Stomach (tissue), 9 donors: ENCODE results near the gene PPM1F. TPM values are rescaled to one million over a fixed set of nuclear protein-coding genes. Genes with fewer than 3 reads are reported as not detected.
A peak's percentile ranks its signal among the peaks of the same experiment; 100 is the strongest.

Source experiments
- DNase-seq, 2 donors: peaks; one replicate each; pipeline versions ENCODE4 v3.0.0 to v3.0.0-alpha.2; 2013 to 2019
- H3K27ac ChIP-seq, 5 donors: fragments of 200-600 bp in 4 of 5; sonication (generic) in 4 of 5; one replicate each; pipeline ENCODE4 v1.5.1; 2013 to 2019; ENCODE audit warnings: mild to moderate bottlenecking in 1 of 5, moderate library complexity in 1 of 5
- H3K27me3 ChIP-seq, 3 donors: fragments of 200-600 bp; sonication (generic); one replicate each; pipeline ENCODE4 v1.5.1; 2017 to 2019; ENCODE audit warnings: mixed run types in 1 of 3
- H3K36me3 ChIP-seq, 4 donors: fragments of 200-600 bp; sonication (generic); 1 replicate in 3 of 4; 2 replicates in 1 of 4; pipeline ENCODE4 v1.5.1; 2016 to 2019
- H3K4me1 ChIP-seq, 4 donors: fragments of 200-600 bp; sonication (generic); one replicate each; pipeline ENCODE4 v1.5.1; 2016 to 2019
- H3K4me3 ChIP-seq, 4 donors: fragments of 200-600 bp; sonication (generic) in 3 of 4; one replicate each; pipeline ENCODE4 v1.5.1; 2016 to 2019; ENCODE audit warnings: mild to moderate bottlenecking in 1 of 4
- H3K9me3 ChIP-seq, 4 donors: fragments of 200-600 bp; sonication (generic); one replicate each; pipeline ENCODE4 v1.5.1; 2016 to 2019
- EP300 ChIP-seq: sonication (generic); formaldehyde crosslinking; IDR thresholded peaks from one replicate; pipeline ENCODE4 v1.6.1; 2017; ENCODE audit warnings: antibody characterized with exemption
- POLR2A ChIP-seq, 4 donors: fragments of 450-650 bp; IDR thresholded peaks; one replicate each; pipeline ENCODE4 v1.6.1; 2016; ENCODE audit warnings: antibody characterized with exemption in 4 of 4, control low read depth in 2 of 4, mild to moderate bottlenecking in 1 of 4, moderate library complexity in 1 of 4
- POLR2AphosphoS5 ChIP-seq, 3 donors: sonication (generic); formaldehyde crosslinking; IDR thresholded peaks; one replicate each; pipeline ENCODE4 v1.6.1; 2016; ENCODE audit warnings: antibody characterized with exemption in 3 of 3
- WGBS, 5 donors: extraction: QIAGEN DNeasy Blood & Tissue Kit in 3 of 5; methylation state at CpG; one replicate each; pipeline versions ENCODE4 v1.1.5 to v1.1.7; 2013 to 2018; 5-methylcytosine and 5-hydroxymethylcytosine counted together
- intact Hi-C: fragments of 100-400 bp; cut with DNase I; formaldehyde crosslinking; loops from one replicate; pipeline ENCODE4 v1.15.1; 2023; ENCODE audit warnings: low total_unique reads
- polyA plus RNA-seq, 3 donors: library from polyadenylated mRNA; stranded (reverse); fragments of 200-250 nt; gene quantifications; one replicate each; pipeline ENCODE4 v1.2.3, GENCODE V29; 2013
- total RNA-seq, 5 donors: library from RNA; depleted of rRNA; stranded (reverse); fragments of >200 nt; gene quantifications; one replicate each; pipeline versions ENCODE4 v1.1.0 to v1.2.3, GENCODE V29; 2014 to 2016
- TF ChIP-seq, protein P1 (sequence below), 7 experiments: fragments of 450-650 bp in 4 of 7; fragments of 200-600 bp in 3 of 7; sonication (generic) in 3 of 7; IDR thresholded peaks; one replicate each; pipeline ENCODE4 v1.5.1; 2016 to 2019; ENCODE audit warnings: antibody characterized with exemption in 7 of 7, control low read depth in 2 of 7, mild to moderate bottlenecking in 1 of 7
- donor health status: healthy with polysubstance abuse.
- donor health status: Bipolar disorder and iron deficiency.
- donor health status: healthy.

Gene PPM1F
- total and polyA plus RNA-seq, 8 donors: 6.7 to 285 (median 16.8) TPM

- peaks cover 71 to 100% (median 100%) of the 10 kb centered on the region in 4 donors for H3K36me3 ChIP-seq
- H3K9me3 ChIP-seq: no peaks in the 10 kb centered on the region
- no peaks in the 10 kb centered on the region for H3K27me3 ChIP-seq
- H3K4me1 ChIP-seq: peaks cover 3 to 17% (median 6%) of the 10 kb centered on the region in 4 donors
- intact Hi-C loops: no loop called here
- H3K4me3 ChIP-seq: no peak overlapping the region
- WGBS, 5 donors: 80 to 98% (median 94%) methylated on average over 3 to 6 of the region's 6 CpGs
- TF ChIP-seq EP300: no peak
- no peak for TF ChIP-seq POLR2AphosphoS5 (IDR thresholded peaks at IDR 0.05)
- no peak for DNase-seq
- H3K27ac ChIP-seq: no peak overlapping the region
Measured at GRCh38 chr22:21964918-21965484, 12.4 kb upstream of the PPM1F start.

- Histone ChIP-seq H3K36me3 (peaks cover 63 to 100% (median 100%) of the 10 kb centered on the region in 4 donors), H3K27me3 (no peaks in the 10 kb centered on the region), H3K4me1 (peaks cover 3 to 17% (median 6%) of the 10 kb centered on the region in 4 donors), H3K27ac (no peak overlapping the region), H3K4me3 (no peak overlapping the region), H3K9me3 (no peaks in the 10 kb centered on the region)
- no peak for TF ChIP-seq EP300
- TF ChIP-seq, protein P1, sequence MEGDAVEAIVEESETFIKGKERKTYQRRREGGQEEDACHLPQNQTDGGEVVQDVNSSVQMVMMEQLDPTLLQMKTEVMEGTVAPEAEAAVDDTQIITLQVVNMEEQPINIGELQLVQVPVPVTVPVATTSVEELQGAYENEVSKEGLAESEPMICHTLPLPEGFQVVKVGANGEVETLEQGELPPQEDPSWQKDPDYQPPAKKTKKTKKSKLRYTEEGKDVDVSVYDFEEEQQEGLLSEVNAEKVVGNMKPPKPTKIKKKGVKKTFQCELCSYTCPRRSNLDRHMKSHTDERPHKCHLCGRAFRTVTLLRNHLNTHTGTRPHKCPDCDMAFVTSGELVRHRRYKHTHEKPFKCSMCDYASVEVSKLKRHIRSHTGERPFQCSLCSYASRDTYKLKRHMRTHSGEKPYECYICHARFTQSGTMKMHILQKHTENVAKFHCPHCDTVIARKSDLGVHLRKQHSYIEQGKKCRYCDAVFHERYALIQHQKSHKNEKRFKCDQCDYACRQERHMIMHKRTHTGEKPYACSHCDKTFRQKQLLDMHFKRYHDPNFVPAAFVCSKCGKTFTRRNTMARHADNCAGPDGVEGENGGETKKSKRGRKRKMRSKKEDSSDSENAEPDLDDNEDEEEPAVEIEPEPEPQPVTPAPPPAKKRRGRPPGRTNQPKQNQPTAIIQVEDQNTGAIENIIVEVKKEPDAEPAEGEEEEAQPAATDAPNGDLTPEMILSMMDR (IDR thresholded peaks at IDR 0.05): no peak
- TF ChIP-seq POLR2AphosphoS5 (IDR thresholded peaks at IDR 0.05): no peak
- no peak for TF ChIP-seq POLR2A (IDR thresholded peaks at IDR 0.05)
- DNase-seq: no peak
- intact Hi-C loops: no loop called here
- 92 to 98% (median 96%) methylated on average over 5 to 15 of the region's 15 CpGs for WGBS, 5 donors
Measured at GRCh38 chr22:21964234-21964633, 11.6 kb upstream of the PPM1F start.

- Histone ChIP-seq H3K27me3 (no peaks in the 10 kb centered on the region), H3K27ac (no peak overlapping the region), H3K4me3 (no peak overlapping the region), H3K36me3 (peaks cover 61 to 100% (median 100%) of the 10 kb centered on the region in 4 donors), H3K4me1 (peaks cover 3 to 17% (median 6%) of the 10 kb centered on the region in 4 donors), H3K9me3 (no peaks in the 10 kb centered on the region)
- intact Hi-C loops: no loop called here
- TF ChIP-seq POLR2AphosphoS5 (IDR thresholded peaks at IDR 0.05): no peak
- TF ChIP-seq EP300: no peak
- no peak for TF ChIP-seq POLR2A (IDR thresholded peaks at IDR 0.05)
- TF ChIP-seq, protein P1 (IDR thresholded peaks at IDR 0.05): no peak
- no peak for DNase-seq
- 94 to 100% (median 95%) methylated on average over 4 to 19 of the region's 19 CpGs for WGBS, 5 donors
Measured at GRCh38 chr22:21963790-21964211, 11.2 kb upstream of the PPM1F start.

GRCh38 chr22:21963286-21963685 is 10.6 kb upstream of the PPM1F start:
- H3K27ac ChIP-seq: no peak overlapping the region
- peaks cover 58 to 100% (median 100%) of the 10 kb centered on the region in 4 donors for H3K36me3 ChIP-seq
- 83 to 97% (median 95%) methylated on average over 7 of the region's 7 CpGs for WGBS, 5 donors
- H3K9me3 ChIP-seq: no peaks in the 10 kb centered on the region
- intact Hi-C loops: no loop called here
- DNase-seq: no peak
- H3K4me3 ChIP-seq: no peak overlapping the region
- H3K27me3 ChIP-seq: no peaks in the 10 kb centered on the region
- H3K4me1 ChIP-seq: peaks cover 3 to 17% (median 6%) of the 10 kb centered on the region in 4 donors
- TF ChIP-seq POLR2A (IDR thresholded peaks at IDR 0.05): no peak
- TF ChIP-seq, protein P1 (IDR thresholded peaks at IDR 0.05): no peak
- TF ChIP-seq POLR2AphosphoS5 (IDR thresholded peaks at IDR 0.05): no peak
- TF ChIP-seq EP300: no peak

DNA sequence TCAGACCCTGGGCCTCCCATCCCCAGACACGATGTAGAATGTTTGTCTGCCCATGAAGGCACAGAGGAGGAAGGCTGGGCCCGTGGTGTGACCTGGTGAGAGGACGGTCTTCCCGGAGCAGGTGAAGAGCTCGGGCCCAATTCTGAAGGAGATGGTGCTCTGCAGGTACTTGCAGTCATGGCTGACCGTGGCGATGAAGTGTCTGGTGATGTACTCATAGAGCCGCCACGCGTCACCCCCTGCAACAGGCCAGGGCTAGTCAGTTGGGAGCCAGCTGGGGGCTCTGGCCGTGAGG is 10.0 kb upstream of the PPM1F start:
- TF ChIP-seq, protein P1 (IDR thresholded peaks at IDR 0.05): no peak
- TF ChIP-seq POLR2A (IDR thresholded peaks at IDR 0.05) (no peak), EP300 (no peak), POLR2AphosphoS5 (IDR thresholded peaks at IDR 0.05) (no peak)
- peaks cover 51 to 100% (median 99%) of the 10 kb centered on the region in 4 donors for H3K36me3 ChIP-seq
- intact Hi-C loops: no loop called here

More for the DNA sequence above, 10.0 kb upstream of the PPM1F start:
- no peaks in the 10 kb centered on the region for H3K27me3 ChIP-seq
- DNase-seq: no peak
- peak overlapping the region in 1 of 5 donors; percentile 83 for H3K27ac ChIP-seq
- WGBS, 5 donors: 89 to 96% (median 95%) methylated on average over 11 of the region's 11 CpGs
- H3K4me1 ChIP-seq: peaks cover 3 to 17% (median 6%) of the 10 kb centered on the region in 4 donors
- no peaks in the 10 kb centered on the region for H3K9me3 ChIP-seq
- no peak overlapping the region for H3K4me3 ChIP-seq
